HepG2 (cell line): ENCODE measurements around the gene BCLAF1. TPM values are rescaled to one million over a fixed set of nuclear protein-coding genes. Genes with fewer than 3 reads are reported as not detected.

Source experiments
- ATF3 ChIP-seq: sonication (generic); formaldehyde crosslinking; IDR thresholded peaks from 2 replicates; pipeline ENCODE4 v1.4.0; 2020; ENCODE audit warnings: missing genetic modification reagents
- BCLAF1 ChIP-seq: fragments of 450-650 bp; IDR thresholded peaks from 2 replicates; pipeline ENCODE4 v1.6.1; 2017; ENCODE audit warnings: mild to moderate bottlenecking
- GATAD2A ChIP-seq: IDR thresholded peaks from 2 replicates; pipeline ENCODE4 v1.6.1; 2016
- HMG20B ChIP-seq: conservative IDR thresholded peaks from 2 replicates; pipeline ENCODE4 v1.6.1; 2016; ENCODE audit warnings: missing genetic modification reagents, missing compliant biosample characterization
- HMGA1 ChIP-seq: sonication (generic); formaldehyde crosslinking; conservative IDR thresholded peaks from 2 replicates; pipeline ENCODE4 v1.4.0; 2020; ENCODE audit warnings: missing genetic modification reagents
- HNRNPLL ChIP-seq: fragments of 200-400 bp; formaldehyde crosslinking; IDR thresholded peaks from 2 replicates; pipeline ENCODE4 v1.6.1; 2017; ENCODE audit warnings: mild to moderate bottlenecking, low read depth, low read length; ENCODE audit not compliant: poor library complexity, severe bottlenecking
- KAT7 ChIP-seq: IDR thresholded peaks from 2 replicates; pipeline ENCODE4 v1.6.1; 2018; ENCODE audit warnings: borderline replicate concordance, missing compliant biosample characterization
- NR2F1 ChIP-seq, 2 experiments: fragments of 450-650 bp in 1 of 2; formaldehyde crosslinking in 1 of 2; IDR thresholded peaks; 2 replicates each; pipeline versions ENCODE4 v1.5.0 to v1.6.1; 2016 to 2020; ENCODE audit warnings: mild to moderate bottlenecking in 1 of 2, missing compliant biosample characterization in 1 of 2, missing genetic modification reagents in 1 of 2, moderate library complexity in 1 of 2
- PHF20 ChIP-seq: sonication (generic); formaldehyde crosslinking; IDR thresholded peaks from 2 replicates; pipeline ENCODE4 v1.5.0; 2020; ENCODE audit warnings: mild to moderate bottlenecking, missing genetic modification reagents
- PRDM10 ChIP-seq: sonication (generic); formaldehyde crosslinking; IDR thresholded peaks from 2 replicates; pipeline ENCODE4 v1.4.0; 2020; ENCODE audit warnings: low read depth, missing genetic modification reagents
- PRMT3 ChIP-seq: sonication (generic); formaldehyde crosslinking; IDR thresholded peaks from 2 replicates; pipeline ENCODE4 v1.8.1; 2022; ENCODE audit warnings: low read depth, mild to moderate bottlenecking, moderate library complexity, missing genetic modification reagents, borderline replicate concordance
- RFX3 ChIP-seq: IDR thresholded peaks from 2 replicates; pipeline ENCODE4 v1.6.1; 2016; ENCODE audit warnings: missing biosample characterization, missing genetic modification reagents
- SMARCE1 ChIP-seq: fragments of 450-650 bp; IDR thresholded peaks from 2 replicates; pipeline ENCODE4 v1.6.1; 2017; ENCODE audit warnings: borderline replicate concordance
- SSRP1 ChIP-seq: IDR thresholded peaks from 2 replicates; pipeline ENCODE4 v1.6.1; 2016; ENCODE audit warnings: control low read depth
- THAP8 ChIP-seq: sonication (generic); formaldehyde crosslinking; IDR thresholded peaks from 2 replicates; pipeline ENCODE4 v1.5.1; 2020; ENCODE audit warnings: missing genetic modification reagents, mild to moderate bottlenecking, borderline replicate concordance
- ZBTB26 ChIP-seq: IDR thresholded peaks from 2 replicates; pipeline ENCODE4 v1.6.1; 2016; ENCODE audit warnings: missing compliant biosample characterization, missing genetic modification reagents, borderline replicate concordance
- ZFX ChIP-seq: sonication (generic); formaldehyde crosslinking; IDR thresholded peaks from 2 replicates; pipeline ENCODE4 v1.4.0; 2020; ENCODE audit warnings: mild to moderate bottlenecking, low read depth, missing genetic modification reagents, moderate library complexity
- ZKSCAN1 ChIP-seq: fragments of 150-350 bp; IDR thresholded peaks from 2 replicates; pipeline ENCODE4 v1.6.1; 2014; ENCODE audit warnings: low read length
- ZNF256 ChIP-seq: sonication (generic); formaldehyde crosslinking; conservative IDR thresholded peaks from 2 replicates; pipeline ENCODE4 v1.4.0; 2020; ENCODE audit warnings: missing genetic modification reagents
- ZNF264 ChIP-seq: sonication (generic); formaldehyde crosslinking; IDR thresholded peaks from 2 replicates; pipeline ENCODE4 v1.4.0; 2020; ENCODE audit warnings: missing genetic modification reagents
- ZNF451 ChIP-seq: sonication (generic); formaldehyde crosslinking; IDR thresholded peaks from 2 replicates; pipeline ENCODE4 v1.5.0; 2020; ENCODE audit warnings: mild to moderate bottlenecking, missing genetic modification reagents
- polyA plus RNA-seq, 8 experiments: library from polyadenylated mRNA; depleted of rRNA in 3 of 8; stranded (reverse) in 7 of 8; unstranded in 1 of 8; fragments of >200 nt; fragmentation: Illumina TruSeq in 4 of 8; extraction: Trizol in 4 of 8; gene quantifications; 2 replicates each; pipeline versions ENCODE4 v1.2.1 to v1.2.3, GENCODE V29; 2011 to 2016; ENCODE audit warnings: low read depth in 4 of 8, missing spikeins in 1 of 8, mixed read lengths in 1 of 8; ENCODE audit not compliant: insufficient read depth in 1 of 8
- total RNA-seq, 5 experiments: library from RNA; depleted of rRNA; stranded (reverse); fragments of >200 nt; fragmentation: Illumina TruSeq; extraction: Trizol; gene quantifications; 2 replicates each; pipeline ENCODE4 v1.2.3, GENCODE V29; 2016; ENCODE audit warnings: low read depth in 1 of 5

BCLAF1 gene
- total and polyA plus RNA-seq, 2 of the 13 experiments (the other 11 are each of a cell fraction or from before 2014, with no cell fraction given) = 55.3 to 292 TPM

- TF ChIP-seq PRDM10 (peak; percentile 82), ZNF264 (CRISPR knock-in tag) (0 out of 2 replicates have a peak, but pooled peaks have one; percentile 6), ZKSCAN1 (no peak), ZNF256 (CRISPR knock-in tag) (no peak), HMGA1 (CRISPR knock-in tag) (no peak), BCLAF1 (no peak), ZNF451 (CRISPR knock-in tag) (no peak), ZFX (CRISPR knock-in tag) (peak; percentile 69), NR2F1 (CRISPR knock-in tag; IDR thresholded peaks at IDR 0.05) (no peak; a peak in 1 of 4 replicates), THAP8 (CRISPR knock-in tag) (no peak; the same call in 1 of the 2 replicates), ZBTB26 (CRISPR knock-in tag) (peak; percentile 42; the same call in 1 of the 2 replicates), SSRP1 (no peak), GATAD2A (CRISPR knock-in tag) (peak; percentile 70), PHF20 (peak; percentile 97), HNRNPLL (peak; percentile 88), SMARCE1 (no peak), RFX3 (CRISPR knock-in tag) (no peak), HMG20B (no peak), ATF3 (CRISPR knock-in tag) (peak; percentile 13; the same call in 1 of the 2 replicates), KAT7 (CRISPR knock-in tag) (no peak; the same call in 1 of the 2 replicates), PRMT3 (0 out of 2 replicates have a peak, but pooled peaks have one; percentile 77)
These were observed 39.6 kb downstream of the BCLAF1 start, which contains the start of gene MTFR2 (continued) for GRCh38 chr6:136249811-136250685.
